ENCODE measurements around the gene SEZ6. TPM values are rescaled to one million over a fixed set of nuclear protein-coding genes. Genes with fewer than 3 reads are reported as not detected.

Gene SEZ6
- not detected for total RNA-seq

GRCh38 chr17:29005936-29006511, at the start of gene SEZ6:
TSS of gene SEZ6 (minus strand) at chr17:29006033. CDS start at chr17:29005869, 164 bp downstream.
- no peak within 1 kb of the TSS for H3K4me3 ChIP-seq
- TF ChIP-seq POLR2A (IDR thresholded peaks at IDR 0.05), result no peak
- peak in 1 of 3 experiments; percentile 12 for TF ChIP-seq CTCF (IDR thresholded peaks at IDR 0.05)
- H3K27ac ChIP-seq, result no peak within 1 kb of the TSS
- peaks cover 10% of the 10 kb centered on the region for H3K27me3 ChIP-seq
- no peaks in the 10 kb centered on the region for H3K36me3 ChIP-seq
- H3K9me3 ChIP-seq, result no peaks in the 10 kb centered on the region
- peaks cover 5% of the 10 kb centered on the region for H3K4me1 ChIP-seq
- intact Hi-C loops (cut with DNase I), result no loop called here
- DNase-seq (ENCODE audit: extremely low spot score in 2 of 2), result no peak

- Histone ChIP-seq H3K4me3 (no peak overlapping the region), H3K4me1 (no peaks in the 10 kb centered on the region), H3K27ac (no peak overlapping the region), H3K36me3 (no peaks in the 10 kb centered on the region), H3K9me3 (no peaks in the 10 kb centered on the region), H3K27me3 (no peaks in the 10 kb centered on the region)
- DNase-seq (ENCODE audit: extremely low spot score in 2 of 2), result no peak
- TF ChIP-seq CTCF (IDR thresholded peaks at IDR 0.05), result no peak
- no peak for TF ChIP-seq POLR2A (IDR thresholded peaks at IDR 0.05)
- TF ChIP-seq POLR2AphosphoS5 (IDR thresholded peaks at IDR 0.05; ENCODE audit: insufficient read depth in 1 of 2, low read depth in 1 of 2), result no peak
- intact Hi-C loops (cut with DNase I), result no loop called here
Observed at GRCh38 chr17:29054835-29055234, 49.0 kb upstream of the SEZ6 start.

- Histone ChIP-seq H3K9me3 (no peaks in the 10 kb centered on the region), H3K27me3 (no peaks in the 10 kb centered on the region), H3K36me3 (no peaks in the 10 kb centered on the region), H3K4me3 (no peak overlapping the region), H3K4me1 (no peaks in the 10 kb centered on the region), H3K27ac (no peak overlapping the region)
- intact Hi-C loops (cut with DNase I), result no loop called here
- no peak for DNase-seq (ENCODE audit: extremely low spot score in 2 of 2)
- no peak for TF ChIP-seq CTCF (IDR thresholded peaks at IDR 0.05)
- no peak for TF ChIP-seq POLR2AphosphoS5 (IDR thresholded peaks at IDR 0.05; ENCODE audit: insufficient read depth in 1 of 2, low read depth in 1 of 2)
- TF ChIP-seq POLR2A (IDR thresholded peaks at IDR 0.05), result no peak
Observed at GRCh38 chr17:29051731-29052130, 45.9 kb upstream of the SEZ6 start.

- H3K36me3 ChIP-seq, result no peaks in the 10 kb centered on the region
- H3K4me3 ChIP-seq, result no peak overlapping the region
- intact Hi-C loops (cut with DNase I), result no loop called here
- no peaks in the 10 kb centered on the region for H3K4me1 ChIP-seq
- no peaks in the 10 kb centered on the region for H3K27me3 ChIP-seq
- TF ChIP-seq POLR2AphosphoS5 (IDR thresholded peaks at IDR 0.05; ENCODE audit: insufficient read depth in 1 of 2, low read depth in 1 of 2), result no peak
- no peak for TF ChIP-seq CTCF (IDR thresholded peaks at IDR 0.05)
- no peak for TF ChIP-seq POLR2A (IDR thresholded peaks at IDR 0.05)
- H3K9me3 ChIP-seq, result no peaks in the 10 kb centered on the region
- H3K27ac ChIP-seq, result no peak overlapping the region
- no peak for DNase-seq (ENCODE audit: extremely low spot score in 2 of 2)
Observed at GRCh38 chr17:29051194-29051593, 45.4 kb upstream of the SEZ6 start.

GRCh38 chr17:29050176-29050575, 44.3 kb upstream of the SEZ6 start:
- Histone ChIP-seq H3K4me1 (no peaks in the 10 kb centered on the region), H3K9me3 (no peaks in the 10 kb centered on the region), H3K27ac (no peak overlapping the region), H3K36me3 (no peaks in the 10 kb centered on the region), H3K27me3 (no peaks in the 10 kb centered on the region), H3K4me3 (no peak overlapping the region)
- TF ChIP-seq POLR2AphosphoS5 (IDR thresholded peaks at IDR 0.05; ENCODE audit: insufficient read depth in 1 of 2, low read depth in 1 of 2) (no peak), CTCF (IDR thresholded peaks at IDR 0.05) (no peak), POLR2A (IDR thresholded peaks at IDR 0.05) (no peak)
- DNase-seq (ENCODE audit: extremely low spot score in 2 of 2), result no peak
- intact Hi-C loops (cut with DNase I), result no loop called here

All from vagina (tissue), 2 donors.